NOMO-1 (cell line): ENCODE results near the gene TNF.

Experiments used
- DNase-seq, 2 experiments: peaks; one replicate each; lab custom pipeline; 2025; ENCODE audit not compliant: unreplicated experiment in 2 of 2; lab: John Stamatoyannopoulos, UW

The TNF gene

GRCh38 chr6:31575335-31575901 lies at the start of gene TNF:
Gene TNF, plus strand, starts transcription at chr6:31575565. Its CDS starts 177 bp downstream, at chr6:31575742.
- DNase-seq: peak; percentile 67 to 78

GRCh38 chr6:31525932-31526591 lies 49.3 kb upstream of the TNF start:
- no peak for DNase-seq

GRCh38 chr6:31528307-31528777 lies 47.0 kb upstream of the TNF start:
- DNase-seq: no peak

- DNase-seq: no peak
Measured at GRCh38 chr6:31528821-31529328, 46.5 kb upstream of the TNF start, which contains the start of gene MCCD1. Gene MCCD1, plus strand, starts transcription at chr6:31528962. Its CDS starts 53 bp downstream, at chr6:31529015.

GRCh38 chr6:31529329-31530150 lies 45.8 kb upstream of the TNF start:
- DNase-seq: no peak

GRCh38 chr6:31530659-31531058 lies 44.7 kb upstream of the TNF start:
- DNase-seq: no peak

GRCh38 chr6:31531162-31531561 lies 44.2 kb upstream of the TNF start:
- no peak for DNase-seq

- no peak for DNase-seq
Measured at GRCh38 chr6:31531771-31532643, 43.4 kb upstream of the TNF start.

GRCh38 chr6:31532644-31533454 lies 42.5 kb upstream of the TNF start:
- no peak for DNase-seq

- DNase-seq: no peak
Measured at GRCh38 chr6:31533455-31533841, 41.9 kb upstream of the TNF start.

- no peak for DNase-seq
Measured at GRCh38 chr6:31534011-31534410, 41.4 kb upstream of the TNF start.

GRCh38 chr6:31534521-31535040 lies 40.8 kb upstream of the TNF start:
- no peak for DNase-seq

GRCh38 chr6:31535538-31536324 lies 39.6 kb upstream of the TNF start:
- no peak for DNase-seq

- no peak for DNase-seq
Measured at GRCh38 chr6:31538805-31539400, 36.5 kb upstream of the TNF start.

GRCh38 chr6:31540640-31541039 lies 34.7 kb upstream of the TNF start:
- DNase-seq: no peak

GRCh38 chr6:31541059-31541657 lies 34.2 kb upstream of the TNF start:
- peak; percentile 74 to 86 for DNase-seq

GRCh38 chr6:31541658-31542521 lies 33.5 kb upstream of the TNF start, which contains the start of gene DDX39B:
Gene DDX39B, minus strand, starts transcription at chr6:31542003. Its CDS starts 1,471 bp downstream, at chr6:31540532.
- peak; percentile 91 to 97 for DNase-seq
